HEK293 (cell line): ENCODE data around the gene PAPLN.

ENCODE experiments used
- CTCF ChIA-PET: fragments of 350-600 bp; formaldehyde crosslinking; extraction: SDS; loops from one replicate; lab custom pipeline; 2021; ENCODE audit warnings: antibody characterized with exemption; lab: Yijun Ruan, JAX
- POLR2A ChIA-PET: fragments of 300-600 bp; formaldehyde crosslinking; extraction: SDS; loops from one replicate; lab custom pipeline; 2020; ENCODE audit warnings: antibody characterized with exemption, inconsistent platforms; lab: Yijun Ruan, JAX
- H3K27ac ChIP-seq: fragments of 200-500 bp; sonication (Bioruptor generic); 2 replicates; pipeline ENCODE4 v1.5.1; 2014; ENCODE audit warnings: low read depth, low read length, control low read depth, inconsistent platforms; ENCODE audit errors: extremely low read depth
- H3K36me3 ChIP-seq, 2 experiments: fragments of 200-500 bp in 1 of 2; sonication (Bioruptor generic) in 1 of 2; 1 replicate in 1 of 2; 2 replicates in 1 of 2; pipeline ENCODE4 v1.5.1; 2014 to 2017; ENCODE audit warnings: inconsistent platforms in 2 of 2, low read length in 2 of 2; ENCODE audit not compliant: control insufficient read depth in 2 of 2, insufficient read depth in 1 of 2
- H3K4me1 ChIP-seq: fragments of 200-500 bp; sonication (Bioruptor generic); 2 replicates; pipeline ENCODE4 v1.5.1; 2014; ENCODE audit warnings: mild to moderate bottlenecking, low read length, inconsistent platforms; ENCODE audit not compliant: control insufficient read depth, insufficient read depth
- H3K4me3 ChIP-seq: 2 replicates; pipeline ENCODE4 v1.5.1; 2011; ENCODE audit warnings: low read depth, mild to moderate bottlenecking, control low read depth, low read length, moderate library complexity
- H3K9me3 ChIP-seq: fragments of 200-500 bp; sonication (Bioruptor generic); 2 replicates; pipeline ENCODE4 v1.5.1; 2014; ENCODE audit warnings: low read depth, low read length, inconsistent platforms; ENCODE audit not compliant: control insufficient read depth, insufficient read depth
- ATF2 ChIP-seq: fragments of 450-650 bp; formaldehyde crosslinking; IDR thresholded peaks from 2 replicates; pipeline ENCODE4 v1.5.1; 2016; ENCODE audit warnings: missing biosample characterization, missing genetic modification characterization, low read depth
- KLF7 ChIP-seq: fragments of 450-650 bp; formaldehyde crosslinking; IDR thresholded peaks from 2 replicates; pipeline ENCODE4 v1.5.1; 2016; ENCODE audit warnings: missing biosample characterization, missing genetic modification characterization, borderline replicate concordance
- PRDM10 ChIP-seq: fragments of 450-650 bp; formaldehyde crosslinking; IDR thresholded peaks from 2 replicates; pipeline ENCODE4 v1.5.1; 2016; ENCODE audit warnings: missing biosample characterization, missing genetic modification characterization
- REPIN1 ChIP-seq: fragments of 450-650 bp; formaldehyde crosslinking; IDR thresholded peaks from 2 replicates; pipeline ENCODE4 v1.5.1; 2017; ENCODE audit warnings: missing biosample characterization, missing genetic modification characterization, low read depth
- WT1 ChIP-seq: fragments of 450-650 bp; formaldehyde crosslinking; IDR thresholded peaks from 2 replicates; pipeline ENCODE4 v1.5.1; 2016; ENCODE audit warnings: missing biosample characterization, missing genetic modification characterization
- ZBTB48 ChIP-seq: fragments of 450-650 bp; formaldehyde crosslinking; IDR thresholded peaks from 2 replicates; pipeline ENCODE4 v1.5.1; 2016; ENCODE audit warnings: missing biosample characterization, missing genetic modification characterization
- ZNF18 ChIP-seq: fragments of 450-650 bp; formaldehyde crosslinking; IDR thresholded peaks from 2 replicates; pipeline ENCODE4 v1.5.1; 2016; ENCODE audit warnings: missing biosample characterization, missing genetic modification characterization
- ZNF248 ChIP-seq: fragments of 450-650 bp; formaldehyde crosslinking; IDR thresholded peaks from 2 replicates; pipeline ENCODE4 v1.5.1; 2017; ENCODE audit warnings: missing biosample characterization, missing genetic modification characterization
- ZNF280D ChIP-seq: fragments of 450-650 bp; formaldehyde crosslinking; IDR thresholded peaks from 2 replicates; pipeline ENCODE4 v1.5.1; 2016; ENCODE audit warnings: missing biosample characterization, missing genetic modification characterization
- ZNF391 ChIP-seq: fragments of 450-650 bp; formaldehyde crosslinking; IDR thresholded peaks from 2 replicates; pipeline ENCODE4 v1.5.1; 2016; ENCODE audit warnings: low read depth, missing biosample characterization, missing genetic modification characterization, borderline replicate concordance
- ZNF433 ChIP-seq: fragments of 450-650 bp; formaldehyde crosslinking; IDR thresholded peaks from 2 replicates; pipeline ENCODE4 v1.5.1; 2016; ENCODE audit warnings: missing biosample characterization, missing genetic modification characterization, low read depth
- ZNF501 ChIP-seq: fragments of 450-650 bp; formaldehyde crosslinking; IDR thresholded peaks from 2 replicates; pipeline ENCODE4 v1.5.1; 2016; ENCODE audit warnings: missing biosample characterization, missing genetic modification characterization
- ZNF518A ChIP-seq: fragments of 450-650 bp; formaldehyde crosslinking; conservative IDR thresholded peaks from 2 replicates; pipeline ENCODE4 v1.5.1; 2016; ENCODE audit warnings: low read depth, missing biosample characterization, missing genetic modification characterization
- ZNF530 ChIP-seq: fragments of 450-650 bp; formaldehyde crosslinking; IDR thresholded peaks from 2 replicates; pipeline ENCODE4 v1.5.1; 2016; ENCODE audit warnings: low read depth, missing biosample characterization, missing genetic modification characterization
- ZNF768 ChIP-seq: fragments of 450-650 bp; formaldehyde crosslinking; IDR thresholded peaks from 2 replicates; pipeline ENCODE4 v1.5.1; 2018; ENCODE audit warnings: missing biosample characterization, mild to moderate bottlenecking, missing genetic modification characterization
- ZNF776 ChIP-seq: fragments of 450-650 bp; formaldehyde crosslinking; IDR thresholded peaks from 2 replicates; pipeline ENCODE4 v1.5.0; 2017; ENCODE audit warnings: missing biosample characterization, missing genetic modification characterization, borderline replicate concordance
- ZSCAN30 ChIP-seq: fragments of 450-650 bp; IDR thresholded peaks from 2 replicates; pipeline ENCODE4 v1.5.1; 2018; ENCODE audit warnings: missing biosample characterization, mild to moderate bottlenecking, missing genetic modification characterization, moderate library complexity

The PAPLN gene

GRCh38 chr14:73208390-73208789, 28.9 kb upstream of the PAPLN start (continued):
- TF ChIP-seq ZNF518A (tag by site-specific recombination) (no peak), ZNF18 (tag by site-specific recombination) (no peak), ATF2 (tag by site-specific recombination) (no peak)

- H3K27ac ChIP-seq, result no peak overlapping the region
Observed at GRCh38 chr14:73208846-73209245, 28.5 kb upstream of the PAPLN start.

More at GRCh38 chr14:73208846-73209245, 28.5 kb upstream of the PAPLN start:
- H3K4me3 ChIP-seq, result no peak overlapping the region
- no peaks in the 10 kb centered on the region for H3K9me3 ChIP-seq
- ChIA-PET POLR2A (no interaction called here), CTCF (no interaction called here)
- TF ChIP-seq ZBTB48, result no peak
- no peak for TF ChIP-seq ZNF391 (tag by site-specific recombination)
- no peak for TF ChIP-seq ZNF776 (tag by site-specific recombination)
- no peak for TF ChIP-seq ZNF433 (tag by site-specific recombination)
- no peak for TF ChIP-seq WT1
- TF ChIP-seq ZNF501 (tag by site-specific recombination), result no peak
- no peak for TF ChIP-seq ZNF530 (tag by site-specific recombination)
- TF ChIP-seq PRDM10, result no peak
- no peak for TF ChIP-seq ZSCAN30 (tag by site-specific recombination)
- no peak for TF ChIP-seq KLF7 (tag by site-specific recombination)
- no peak for TF ChIP-seq ZNF248 (tag by site-specific recombination)
- no peak for TF ChIP-seq REPIN1
- TF ChIP-seq ZNF768, result no peak
- no peak for TF ChIP-seq ZNF280D (tag by site-specific recombination)
- peaks cover 23 to 72% of the 10 kb centered on the region in 2 experiments; a peak in 2 of 3 replicates for H3K36me3 ChIP-seq
- H3K4me1 ChIP-seq, result no peaks in the 10 kb centered on the region
